ENCODE results near the gene ULK3.
A peak's percentile ranks its signal among the peaks of the same experiment; 100 is the strongest.

The ULK3 gene

DNA sequence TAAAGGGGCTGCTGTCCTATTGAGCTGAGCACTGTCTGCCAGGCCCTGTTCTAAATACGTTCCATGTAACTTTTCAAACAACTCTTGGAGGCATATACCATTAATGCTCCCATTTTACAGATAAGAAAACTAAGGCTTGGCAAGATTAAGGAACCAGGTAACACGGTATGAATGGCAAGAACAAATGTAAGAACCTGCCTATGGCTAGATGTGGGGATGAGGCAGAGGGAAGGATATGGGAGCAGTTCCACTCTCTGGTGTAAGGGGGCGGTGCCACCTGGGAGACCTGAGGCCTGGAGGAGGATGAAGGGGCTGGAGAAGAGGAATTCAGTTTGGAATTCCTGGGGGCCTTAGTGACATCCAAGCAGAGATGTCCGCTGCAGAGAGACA lies 34.1 kb downstream of the ULK3 start:
- Histone ChIP-seq H3K36me3 (peaks cover 7% of the 10 kb centered on the region), H3K27me3 (ENCODE audit: insufficient read depth, low read depth, severe bottlenecking) (no peaks in the 10 kb centered on the region), H3K27ac (peak overlapping the region; percentile 42; the same call in 1 of the 2 replicates), H3K4me3 (ENCODE audit: low read depth, low read length) (no peak overlapping the region), H3K9me3 (ENCODE audit: severe bottlenecking) (no peaks in the 10 kb centered on the region)
- TF ChIP-seq, protein P1, sequence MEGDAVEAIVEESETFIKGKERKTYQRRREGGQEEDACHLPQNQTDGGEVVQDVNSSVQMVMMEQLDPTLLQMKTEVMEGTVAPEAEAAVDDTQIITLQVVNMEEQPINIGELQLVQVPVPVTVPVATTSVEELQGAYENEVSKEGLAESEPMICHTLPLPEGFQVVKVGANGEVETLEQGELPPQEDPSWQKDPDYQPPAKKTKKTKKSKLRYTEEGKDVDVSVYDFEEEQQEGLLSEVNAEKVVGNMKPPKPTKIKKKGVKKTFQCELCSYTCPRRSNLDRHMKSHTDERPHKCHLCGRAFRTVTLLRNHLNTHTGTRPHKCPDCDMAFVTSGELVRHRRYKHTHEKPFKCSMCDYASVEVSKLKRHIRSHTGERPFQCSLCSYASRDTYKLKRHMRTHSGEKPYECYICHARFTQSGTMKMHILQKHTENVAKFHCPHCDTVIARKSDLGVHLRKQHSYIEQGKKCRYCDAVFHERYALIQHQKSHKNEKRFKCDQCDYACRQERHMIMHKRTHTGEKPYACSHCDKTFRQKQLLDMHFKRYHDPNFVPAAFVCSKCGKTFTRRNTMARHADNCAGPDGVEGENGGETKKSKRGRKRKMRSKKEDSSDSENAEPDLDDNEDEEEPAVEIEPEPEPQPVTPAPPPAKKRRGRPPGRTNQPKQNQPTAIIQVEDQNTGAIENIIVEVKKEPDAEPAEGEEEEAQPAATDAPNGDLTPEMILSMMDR (IDR thresholded peaks at IDR 0.05; ENCODE audit: low read depth, low read length): peak; percentile 50; the same call in 1 of the 2 replicates
- DNase-seq: no peak

DNA sequence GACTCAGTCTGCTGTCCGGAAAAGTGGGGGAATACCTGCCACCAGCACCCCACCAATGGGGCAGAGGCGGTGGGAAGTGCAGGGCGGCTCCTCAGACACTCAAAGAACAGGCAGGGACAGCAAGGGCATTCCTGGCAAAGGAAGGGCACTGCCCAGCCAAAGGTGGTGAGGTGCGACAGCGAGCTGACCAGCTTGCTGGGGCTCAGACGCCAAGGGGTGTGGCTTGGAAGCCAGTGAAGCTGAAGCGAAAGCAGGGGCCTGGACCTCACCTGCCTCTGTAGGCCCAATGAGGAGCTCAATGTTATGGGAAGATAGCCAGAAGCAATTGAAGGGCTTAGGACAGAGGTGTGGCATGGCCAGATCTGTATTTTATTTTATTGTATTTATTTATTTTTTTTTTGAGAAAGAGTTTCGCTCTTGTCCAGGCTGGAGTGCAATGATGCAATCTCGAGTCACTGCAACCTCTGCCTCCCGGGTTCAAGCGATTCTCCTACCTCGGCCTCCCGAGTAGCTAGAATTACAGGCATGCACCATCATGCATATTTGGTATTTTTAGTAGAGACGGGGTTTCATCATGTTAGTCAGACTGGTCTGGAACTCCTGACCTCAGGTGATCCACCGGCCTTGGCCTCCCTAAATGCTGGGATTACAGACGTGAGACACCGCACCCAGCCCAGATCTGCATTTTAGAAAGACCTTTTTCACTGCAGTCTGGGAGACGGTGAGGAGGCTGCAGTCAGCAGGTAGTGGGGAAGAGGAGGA lies 34.7 kb downstream of the ULK3 start:
- no peaks in the 10 kb centered on the region for H3K9me3 ChIP-seq (ENCODE audit: severe bottlenecking)
- no peak overlapping the region for H3K27ac ChIP-seq
- no peak overlapping the region for H3K4me3 ChIP-seq (ENCODE audit: low read depth, low read length)
- no peak for DNase-seq
- TF ChIP-seq, protein P1 (IDR thresholded peaks at IDR 0.05; ENCODE audit: low read depth, low read length): no peak
- peaks cover 13% of the 10 kb centered on the region for H3K36me3 ChIP-seq
- H3K27me3 ChIP-seq (ENCODE audit: insufficient read depth, low read depth, severe bottlenecking): no peaks in the 10 kb centered on the region

DNA sequence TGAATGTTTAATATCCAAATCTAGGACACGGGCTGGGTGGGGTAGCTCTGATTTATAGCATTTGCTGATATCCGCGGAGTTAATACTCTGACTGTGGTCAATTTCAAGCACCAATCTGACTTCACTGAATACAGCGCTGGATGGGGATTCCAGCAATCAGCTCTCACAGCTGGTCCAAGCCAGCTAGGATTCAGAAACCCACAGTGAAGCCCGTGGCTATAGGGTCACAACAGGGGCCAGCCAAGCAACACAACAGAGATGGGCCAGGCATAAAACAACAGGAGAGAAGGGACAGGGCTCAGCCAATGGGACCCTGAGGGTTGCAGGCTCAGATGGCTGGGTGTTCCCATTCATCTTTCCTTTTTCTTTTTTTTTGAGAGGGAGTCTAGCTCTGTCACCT lies 35.7 kb downstream of the ULK3 start:
- H3K27me3 ChIP-seq (ENCODE audit: insufficient read depth, low read depth, severe bottlenecking): no peaks in the 10 kb centered on the region
- H3K36me3 ChIP-seq: peaks cover 23% of the 10 kb centered on the region
- TF ChIP-seq, protein P1 (IDR thresholded peaks at IDR 0.05; ENCODE audit: low read depth, low read length): no peak
- no peak for DNase-seq
- no peak overlapping the region for H3K4me3 ChIP-seq (ENCODE audit: low read depth, low read length)
- no peaks in the 10 kb centered on the region for H3K9me3 ChIP-seq (ENCODE audit: severe bottlenecking)
- H3K27ac ChIP-seq: no peak overlapping the region

DNA sequence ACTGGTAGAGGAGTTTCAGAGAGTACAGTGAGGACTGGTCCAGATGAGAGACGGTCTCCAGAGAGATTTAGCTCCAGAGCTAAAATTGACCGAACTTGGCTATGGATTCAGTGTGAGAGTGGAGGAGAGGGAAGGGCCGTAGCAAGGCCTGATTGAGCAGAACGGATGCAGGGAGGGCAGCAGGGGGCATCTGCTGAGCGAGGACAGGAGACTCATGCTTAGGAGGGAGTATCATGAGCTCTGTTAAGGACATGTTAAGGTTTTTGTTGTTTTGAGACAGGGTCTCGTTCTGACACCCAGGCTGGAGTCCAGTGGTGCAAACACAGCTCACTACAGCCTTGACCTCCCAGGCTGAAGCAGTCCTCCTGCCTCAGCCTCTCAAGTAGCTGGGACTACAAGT lies 38.0 kb downstream of the ULK3 start:
- no peaks in the 10 kb centered on the region for H3K27me3 ChIP-seq (ENCODE audit: insufficient read depth, low read depth, severe bottlenecking)
- no peak for DNase-seq
- TF ChIP-seq, protein P1 (IDR thresholded peaks at IDR 0.05; ENCODE audit: low read depth, low read length): no peak
- peaks cover 45% of the 10 kb centered on the region for H3K36me3 ChIP-seq
- H3K9me3 ChIP-seq (ENCODE audit: severe bottlenecking): no peaks in the 10 kb centered on the region
- no peak overlapping the region for H3K4me3 ChIP-seq (ENCODE audit: low read depth, low read length)
- no peak overlapping the region for H3K27ac ChIP-seq

DNA sequence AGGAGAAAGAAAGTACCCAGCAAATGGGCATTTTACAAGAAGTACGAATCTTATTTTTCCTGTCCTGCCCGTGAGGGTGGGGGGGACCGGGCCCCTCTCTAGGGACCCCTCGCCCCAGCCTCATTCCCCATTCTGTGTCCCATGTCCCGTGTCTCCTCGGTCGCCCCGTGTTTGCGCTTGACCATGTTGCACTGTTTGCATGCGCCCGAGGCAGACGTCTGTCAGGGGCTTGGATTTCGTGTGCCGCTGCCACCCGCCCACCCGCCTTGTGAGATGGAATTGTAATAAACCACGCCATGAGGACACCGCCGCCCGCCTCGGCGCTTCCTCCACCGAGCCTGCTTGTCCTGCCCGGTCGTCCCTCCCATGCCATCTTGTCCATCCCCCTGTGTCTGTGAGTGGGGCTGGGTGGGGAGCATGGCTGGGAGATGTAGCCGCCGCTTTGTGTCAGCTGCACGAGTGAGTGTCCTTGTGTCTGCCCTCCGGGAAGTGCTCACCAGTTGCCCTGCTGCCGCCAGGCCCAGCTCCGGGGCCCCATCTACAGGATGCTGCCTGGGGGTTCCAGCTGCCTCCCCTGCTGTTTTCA lies 40.0 kb downstream of the ULK3 start:
- no peak overlapping the region for H3K4me3 ChIP-seq (ENCODE audit: low read depth, low read length)
- H3K27me3 ChIP-seq (ENCODE audit: insufficient read depth, low read depth, severe bottlenecking): no peaks in the 10 kb centered on the region
- no peaks in the 10 kb centered on the region for H3K9me3 ChIP-seq (ENCODE audit: severe bottlenecking)
- H3K27ac ChIP-seq: no peak overlapping the region
- TF ChIP-seq, protein P1 (IDR thresholded peaks at IDR 0.05; ENCODE audit: low read depth, low read length): no peak
- DNase-seq: no peak
- H3K36me3 ChIP-seq: peaks cover 60% of the 10 kb centered on the region
